Right lobe of liver (tissue), 6 donors: Measurements from ENCODE around the gene SNAPC2. TPM values are rescaled to one million over a fixed set of nuclear protein-coding genes. Genes with fewer than 3 reads are reported as not detected.

Experiments used
- ATAC-seq, 4 donors: fragments of 200-7000 bp; cut with Tn5 transposase; one replicate each; pipeline ENCODE4 v1.9.1; 2020; ENCODE audit warnings: mild to moderate bottlenecking in 4 of 4, moderate library complexity in 4 of 4
- DNase-seq, 3 donors: peaks; one replicate each; pipeline ENCODE4 v3.0.0-alpha.2; 2020
- H3K27ac ChIP-seq, 3 donors: fragments of 200-600 bp; one replicate each; pipeline ENCODE4 v1.8.0; 2022
- H3K27me3 ChIP-seq, 2 donors: fragments of 200-600 bp; one replicate each; pipeline ENCODE4 v1.8.0; 2022
- H3K36me3 ChIP-seq, 4 donors: fragments of 200-600 bp; sonication (generic) in 1 of 4; one replicate each; pipeline versions ENCODE4 v1.5.1 to v1.8.0; 2017 to 2022; ENCODE audit warnings: control low read depth in 1 of 4
- H3K4me1 ChIP-seq, 4 donors: fragments of 200-600 bp; sonication (generic) in 1 of 4; one replicate each; pipeline versions ENCODE4 v1.5.1 to v1.8.0; 2017 to 2022; ENCODE audit warnings: control low read depth in 1 of 4
- H3K4me3 ChIP-seq, 3 donors: fragments of 200-600 bp; one replicate each; pipeline ENCODE4 v1.8.0; 2022
- H3K9me3 ChIP-seq, 4 donors: fragments of 200-600 bp; sonication (generic) in 1 of 4; one replicate each; pipeline versions ENCODE4 v1.5.1 to v1.8.0; 2017 to 2022; ENCODE audit warnings: control low read depth in 1 of 4
- CTCF ChIP-seq, 4 donors: fragments of 200-600 bp in 3 of 4; fragments of 450-650 bp in 1 of 4; IDR thresholded peaks; one replicate each; pipeline versions ENCODE4 v1.5.1 to v1.8.0; 2016 to 2022; ENCODE audit warnings: antibody characterized with exemption in 4 of 4, mild to moderate bottlenecking in 2 of 4
- POLR2A ChIP-seq: fragments of 450-650 bp; IDR thresholded peaks from one replicate; pipeline ENCODE4 v1.6.1; 2017; ENCODE audit warnings: antibody characterized with exemption, mild to moderate bottlenecking
- WGBS: methylation state at CpG from one replicate; pipeline ENCODE4 v1.1.6; 2018; ENCODE audit warnings: low coverage, low lambda C conversion rate; ENCODE audit not compliant: insufficient coverage; ENCODE audit errors: missing lambda C conversion rate; 5-methylcytosine and 5-hydroxymethylcytosine counted together
- intact Hi-C, 2 donors: fragments of 100-400 bp; cut with DNase I; formaldehyde crosslinking; loops; one replicate each; pipeline versions ENCODE4 v1.11.2 to v1.14.1; 2022
- total RNA-seq, 6 experiments: library from RNA; depleted of rRNA in 2 of 6; stranded (reverse); fragments of >200 nt in 2 of 6; fragmentation: NEBNext Ultra II Directional in 3 of 6; extraction: Animal tissue kit (Norgen Biotek cat#: 25700) in 3 of 6; gene quantifications; one replicate each; pipeline versions ENCODE4 v1.1.0 to v1.2.4, GENCODE V29; 2016 to 2023
- donor health status: DM: no; HTN: yes; CAD: no.
- donor health status: DM: no; HTN: no; CAD: no.
- donor health status: DM: no; HTN: no; CAD: no.
- donor health status: DM: no; HTN: yes; CAD: no.
- donor health status: DM: no; HTN: yes; CAD: no.

SNAPC2 gene
- total RNA-seq, 6 experiments from 2014 or later, result 3.5 to 7.8 (median 5.2) TPM

- H3K27ac ChIP-seq, result no peak overlapping the region
- no peak for TF ChIP-seq POLR2A
- TF ChIP-seq CTCF (IDR thresholded peaks at IDR 0.05), result no peak
- H3K27me3 ChIP-seq, result no peaks in the 10 kb centered on the region
- H3K4me3 ChIP-seq, result no peak overlapping the region
- ATAC-seq (no peak), DNase-seq (no peak)
- intact Hi-C loops, result no loop called here
- H3K36me3 ChIP-seq, result no peaks in the 10 kb centered on the region
- 95% methylated on average over 16 of the region's 16 CpGs for WGBS
- no peaks in the 10 kb centered on the region for H3K9me3 ChIP-seq
- H3K4me1 ChIP-seq, result peaks cover 0 to 21% (median 11%) of the 10 kb centered on the region in 4 donors
Observed at GRCh38 chr19:7898967-7899366, 21.2 kb upstream of the SNAPC2 start.

GRCh38 chr19:7899751-7900378 lies 20.3 kb upstream of the SNAPC2 start:
- Histone ChIP-seq H3K27ac (no peak overlapping the region), H3K9me3 (no peaks in the 10 kb centered on the region), H3K36me3 (no peaks in the 10 kb centered on the region), H3K27me3 (no peaks in the 10 kb centered on the region), H3K4me3 (no peak overlapping the region), H3K4me1 (peaks cover 0 to 26% (median 11%) of the 10 kb centered on the region in 4 donors)
- 100% methylated on average over 6 of the region's 34 CpGs for WGBS
- intact Hi-C loops, result loop anchor here in 1 of 2 donors (10.0 kb wide), 1 partner anchor 45 kb away; no protein-coding TSS in a partner anchor
- TF ChIP-seq POLR2A (no peak), CTCF (IDR thresholded peaks at IDR 0.05) (no peak)
- ATAC-seq (no peak), DNase-seq (no peak)

GRCh38 chr19:7900401-7900870 lies 19.7 kb upstream of the SNAPC2 start:
- H3K27ac ChIP-seq, result no peak overlapping the region
- H3K9me3 ChIP-seq, result no peaks in the 10 kb centered on the region
- no peak overlapping the region for H3K4me3 ChIP-seq
- no peaks in the 10 kb centered on the region for H3K27me3 ChIP-seq
- WGBS, result 100% methylated on average over 2 of the region's 21 CpGs
- H3K36me3 ChIP-seq, result no peaks in the 10 kb centered on the region
- intact Hi-C loops, result loop anchor here in 1 of 2 donors (10.0 kb wide), 1 partner anchor 46 kb away; no protein-coding TSS in a partner anchor
- TF ChIP-seq CTCF (IDR thresholded peaks at IDR 0.05) (no peak), POLR2A (no peak)
- DNase-seq (no peak), ATAC-seq (no peak)
- H3K4me1 ChIP-seq, result peaks cover 0 to 31% (median 11%) of the 10 kb centered on the region in 4 donors

- Histone ChIP-seq H3K4me3 (no peak overlapping the region), H3K27me3 (no peaks in the 10 kb centered on the region), H3K36me3 (no peaks in the 10 kb centered on the region), H3K4me1 (peaks cover 0 to 31% (median 11%) of the 10 kb centered on the region in 4 donors), H3K9me3 (no peaks in the 10 kb centered on the region), H3K27ac (no peak overlapping the region)
- ATAC-seq (no peak), DNase-seq (no peak)
- intact Hi-C loops, result loop anchor here in 1 of 2 donors (10.0 kb wide), 1 partner anchor 46 kb away; no protein-coding TSS in a partner anchor
- no peak for TF ChIP-seq CTCF (IDR thresholded peaks at IDR 0.05)
- TF ChIP-seq POLR2A, result no peak
- 92% methylated on average over 2 of the region's 3 CpGs for WGBS
Observed at GRCh38 chr19:7900931-7901330, 19.2 kb upstream of the SNAPC2 start.
